ENCODE measurements around the gene BLCAP.
"Not testable (repeated sequence)": the region's sequence is repeated elsewhere in the genome, so short reads cannot be mapped to it uniquely, and the experiment has no call there.

BLCAP gene

GRCh38 chr20:37558306-37558705, 30.6 kb upstream of the BLCAP start:
- H3K27me3 ChIP-seq: no peaks in the 10 kb centered on the region
- H3K9ac ChIP-seq: no peak overlapping the region
- H3K4me3 ChIP-seq: no peak overlapping the region
- H3K4me1 ChIP-seq: peaks cover 11% of the 10 kb centered on the region
- no peaks in the 10 kb centered on the region for H3K36me3 ChIP-seq
- TF ChIP-seq Cebpa-rat (IDR thresholded peaks at IDR 0.05): no peak
- H3K27ac ChIP-seq: no peak overlapping the region
- no peaks in the 10 kb centered on the region for H4K20me1 ChIP-seq
- H3K9me3 ChIP-seq: no peaks in the 10 kb centered on the region
- H3K4me2 ChIP-seq: peak overlapping the region; percentile 56; the same call in 1 of the 2 replicates

- H3K27me3 ChIP-seq: no peaks in the 10 kb centered on the region
- H3K9me3 ChIP-seq: no peaks in the 10 kb centered on the region
- H3K27ac ChIP-seq: no peak overlapping the region
- no peak for TF ChIP-seq Cebpa-rat (IDR thresholded peaks at IDR 0.05)
- no peak overlapping the region for H3K9ac ChIP-seq
- peaks cover 11% of the 10 kb centered on the region for H3K4me1 ChIP-seq
- no peaks in the 10 kb centered on the region for H4K20me1 ChIP-seq
- no peaks in the 10 kb centered on the region for H3K36me3 ChIP-seq
- no peak overlapping the region for H3K4me3 ChIP-seq
- no peak overlapping the region for H3K4me2 ChIP-seq
These were observed 28.9 kb upstream of the BLCAP start for GRCh38 chr20:37556538-37556937.

- H3K27me3 ChIP-seq, H3K27ac ChIP-seq, H3K9me3 ChIP-seq, H3K4me2 ChIP-seq, H3K36me3 ChIP-seq, H3K9ac ChIP-seq, H3K4me3 ChIP-seq, H4K20me1 ChIP-seq: not testable (repeated sequence)
- peaks cover 11% of the 10 kb centered on the region for H3K4me1 ChIP-seq
These were observed 27.1 kb upstream of the BLCAP start for GRCh38 chr20:37554721-37555298.

- Histone ChIP-seq H4K20me1 (no peaks in the 10 kb centered on the region), H3K4me3 (no peak overlapping the region), H3K4me2 (no peak overlapping the region), H3K27ac (no peak overlapping the region), H3K36me3 (no peaks in the 10 kb centered on the region), H3K4me1 (no peaks in the 10 kb centered on the region), H3K27me3 (no peaks in the 10 kb centered on the region), H3K9me3 (no peaks in the 10 kb centered on the region), H3K9ac (no peak overlapping the region)
- no peak for TF ChIP-seq Cebpa-rat (IDR thresholded peaks at IDR 0.05)
These were observed 24.7 kb upstream of the BLCAP start for GRCh38 chr20:37552415-37552814.

- not testable (repeated sequence) for H3K4me1 ChIP-seq, H3K9me3 ChIP-seq, H3K36me3 ChIP-seq, H3K4me2 ChIP-seq, H3K9ac ChIP-seq, H4K20me1 ChIP-seq, H3K27me3 ChIP-seq, H3K4me3 ChIP-seq, H3K27ac ChIP-seq
These were observed 24.0 kb upstream of the BLCAP start for GRCh38 chr20:37551660-37552059.

- H3K4me3 ChIP-seq, H3K27ac ChIP-seq, H4K20me1 ChIP-seq, H3K9ac ChIP-seq, H3K9me3 ChIP-seq, H3K4me1 ChIP-seq, H3K4me2 ChIP-seq, H3K27me3 ChIP-seq, H3K36me3 ChIP-seq: not testable (repeated sequence)
These were observed 22.6 kb upstream of the BLCAP start for GRCh38 chr20:37550101-37550920.

GRCh38 chr20:37547912-37548311, 20.2 kb upstream of the BLCAP start:
- no peak overlapping the region for H3K27ac ChIP-seq
- H3K27me3 ChIP-seq: no peaks in the 10 kb centered on the region
- no peak overlapping the region for H3K4me2 ChIP-seq
- H3K9me3 ChIP-seq: no peaks in the 10 kb centered on the region
- no peaks in the 10 kb centered on the region for H3K4me1 ChIP-seq
- H3K36me3 ChIP-seq: no peaks in the 10 kb centered on the region
- no peak overlapping the region for H3K9ac ChIP-seq
- no peak for TF ChIP-seq Cebpa-rat (IDR thresholded peaks at IDR 0.05)
- H3K4me3 ChIP-seq: no peak overlapping the region
- H4K20me1 ChIP-seq: no peaks in the 10 kb centered on the region

- Histone ChIP-seq H3K9me3 (no peaks in the 10 kb centered on the region), H4K20me1 (no peaks in the 10 kb centered on the region), H3K4me2 (no peak overlapping the region), H3K27ac (no peak overlapping the region), H3K9ac (no peak overlapping the region), H3K36me3 (no peaks in the 10 kb centered on the region), H3K4me1 (peaks cover 2% of the 10 kb centered on the region), H3K4me3 (no peak overlapping the region), H3K27me3 (no peaks in the 10 kb centered on the region)
- TF ChIP-seq Cebpa-rat (IDR thresholded peaks at IDR 0.05): no peak
These were observed 17.8 kb upstream of the BLCAP start for GRCh38 chr20:37545516-37545915.

- no peak for TF ChIP-seq Cebpa-rat (IDR thresholded peaks at IDR 0.05)
- Histone ChIP-seq H3K9me3 (no peaks in the 10 kb centered on the region), H3K27me3 (no peaks in the 10 kb centered on the region), H3K4me1 (peaks cover 8% of the 10 kb centered on the region), H3K4me2 (no peak overlapping the region), H3K27ac (no peak overlapping the region), H4K20me1 (no peaks in the 10 kb centered on the region), H3K4me3 (no peak overlapping the region), H3K9ac (no peak overlapping the region), H3K36me3 (no peaks in the 10 kb centered on the region)
These were observed 16.7 kb upstream of the BLCAP start for GRCh38 chr20:37544386-37544785.

GRCh38 chr20:37543828-37544227, 16.2 kb upstream of the BLCAP start:
- peaks cover 8% of the 10 kb centered on the region for H3K4me1 ChIP-seq
- no peak overlapping the region for H3K4me2 ChIP-seq
- no peak for TF ChIP-seq Cebpa-rat (IDR thresholded peaks at IDR 0.05)
- no peaks in the 10 kb centered on the region for H3K36me3 ChIP-seq
- no peak overlapping the region for H3K27ac ChIP-seq
- H3K4me3 ChIP-seq: no peak overlapping the region
- no peaks in the 10 kb centered on the region for H3K27me3 ChIP-seq
- H3K9me3 ChIP-seq: no peaks in the 10 kb centered on the region
- no peak overlapping the region for H3K9ac ChIP-seq
- no peaks in the 10 kb centered on the region for H4K20me1 ChIP-seq
